NCI-H774 (cell line): Measurements from ENCODE around the gene NUTM1.
"Not testable (repeated sequence)": the region's sequence is repeated elsewhere in the genome, so short reads cannot be mapped to it uniquely, and the experiment has no call there.

ENCODE experiments used
- DNase-seq: peaks from one replicate; lab custom pipeline; 2025; lab: John Stamatoyannopoulos, UW

The NUTM1 gene

DNA sequence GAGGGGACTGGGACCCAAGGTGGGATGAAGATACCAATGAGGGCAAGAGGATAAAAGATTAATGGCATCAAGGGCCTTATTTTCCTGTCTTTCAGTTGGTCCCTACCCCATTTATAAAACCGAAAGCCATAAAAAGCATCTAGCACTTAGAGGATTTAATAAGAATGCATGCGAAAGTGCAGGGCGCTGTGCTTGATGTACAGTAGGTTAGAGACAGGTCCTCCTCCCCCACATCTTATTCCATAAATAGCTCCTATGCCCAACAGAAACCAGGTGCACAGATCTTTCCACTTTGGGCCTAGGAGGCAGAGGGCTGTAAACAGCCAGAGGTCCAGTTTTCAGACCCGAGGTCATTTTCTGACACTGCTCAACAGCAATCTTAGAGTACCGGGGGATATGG lies 22.7 kb downstream of the NUTM1 start:
- no peak for DNase-seq

DNA sequence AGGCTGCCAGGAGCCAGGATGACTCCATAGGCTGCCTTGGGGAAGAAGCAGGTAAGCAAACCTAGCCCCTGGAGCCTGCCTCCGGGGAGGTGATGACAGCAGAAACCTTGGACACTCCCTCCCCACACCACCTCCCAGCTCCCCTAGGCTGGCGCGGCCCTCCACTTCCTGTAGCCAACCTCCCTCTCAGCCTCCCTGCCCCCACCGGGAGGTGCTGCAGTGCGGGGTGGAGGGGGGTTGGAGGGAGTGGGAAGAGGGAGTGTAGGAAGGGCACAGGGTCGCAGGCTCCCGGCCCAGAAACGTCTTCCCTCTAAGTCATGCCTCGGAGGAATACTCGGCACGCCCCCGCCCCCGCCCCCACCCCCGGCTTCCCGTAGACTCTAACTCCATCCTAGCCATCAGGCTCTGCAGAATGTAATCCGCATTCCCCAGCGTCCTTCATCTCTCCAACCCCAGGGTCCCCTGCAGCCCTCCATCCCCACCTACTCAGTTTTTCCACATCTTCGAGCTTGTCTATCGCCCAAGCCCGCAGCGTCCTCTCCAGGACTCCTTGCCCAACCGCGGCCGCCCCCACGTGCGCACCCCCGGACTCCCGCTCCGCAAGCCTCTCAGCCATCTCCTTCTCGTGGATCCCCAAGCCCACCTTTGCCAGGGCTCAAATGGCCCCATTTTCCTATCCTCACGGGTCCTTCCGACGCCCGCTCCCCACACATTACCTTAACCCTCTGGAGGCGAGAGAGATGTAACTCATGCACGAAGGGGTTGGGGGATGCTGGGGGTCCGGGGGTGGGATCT lies 23.4 kb downstream of the NUTM1 start:
- peak; percentile 47 for DNase-seq

GRCh38 chr15:34367101-34368081 lies 24.3 kb downstream of the NUTM1 start, which contains the start of gene LPCAT4:
Gene LPCAT4 (minus strand): TSS chr15:34367196. CDS start chr15:34367100, 96 bp downstream.
- peak; percentile 83 for DNase-seq

- DNase-seq = no peak
These were observed 27.0 kb downstream of the NUTM1 start for GRCh38 chr15:34370129-34370528.

DNA sequence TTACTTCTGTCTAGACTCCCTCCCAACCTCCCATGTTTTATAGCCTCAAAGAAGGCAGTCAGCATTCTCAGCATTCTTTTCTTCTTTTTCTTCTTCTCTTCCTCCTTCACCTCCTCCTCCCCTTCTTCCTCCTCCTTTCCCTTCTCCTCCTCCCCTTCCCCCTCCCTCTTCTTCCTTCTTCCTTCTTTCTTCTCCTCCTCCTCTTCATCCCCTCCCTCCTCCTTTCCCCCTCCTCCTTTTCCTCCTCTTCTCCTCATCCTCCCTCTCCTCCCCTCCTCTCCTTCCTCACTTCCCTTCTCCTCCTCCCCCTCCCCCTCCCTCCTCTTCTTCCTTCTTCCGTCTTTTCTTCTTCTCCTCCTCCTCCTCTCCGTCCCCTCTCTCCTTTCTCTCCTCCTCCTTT lies 27.5 kb downstream of the NUTM1 start:
- DNase-seq = no peak

- no peak for DNase-seq
These were observed 30.8 kb downstream of the NUTM1 start for GRCh38 chr15:34373951-34374350.

GRCh38 chr15:34374816-34375215 lies 31.7 kb downstream of the NUTM1 start:
- DNase-seq = no peak

DNA sequence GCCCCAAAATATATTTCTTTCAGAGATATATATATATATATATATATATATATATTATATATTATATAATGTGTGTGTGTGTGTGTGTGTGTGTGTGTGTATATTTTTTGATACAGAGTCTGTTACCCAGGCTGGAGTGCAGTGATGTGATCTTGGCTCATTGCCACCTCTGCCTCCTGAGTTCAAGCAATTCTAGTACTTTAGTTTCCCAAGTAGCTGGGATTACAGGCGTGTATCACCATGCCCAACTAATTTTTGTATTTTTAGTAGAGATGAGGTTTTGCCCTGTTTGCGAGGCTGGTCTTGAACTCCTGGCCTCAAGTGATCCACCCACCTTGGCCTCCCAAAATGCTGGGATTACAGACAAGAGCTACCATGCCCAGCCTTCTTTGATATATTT lies 32.4 kb downstream of the NUTM1 start:
- DNase-seq = not testable (repeated sequence)

DNA sequence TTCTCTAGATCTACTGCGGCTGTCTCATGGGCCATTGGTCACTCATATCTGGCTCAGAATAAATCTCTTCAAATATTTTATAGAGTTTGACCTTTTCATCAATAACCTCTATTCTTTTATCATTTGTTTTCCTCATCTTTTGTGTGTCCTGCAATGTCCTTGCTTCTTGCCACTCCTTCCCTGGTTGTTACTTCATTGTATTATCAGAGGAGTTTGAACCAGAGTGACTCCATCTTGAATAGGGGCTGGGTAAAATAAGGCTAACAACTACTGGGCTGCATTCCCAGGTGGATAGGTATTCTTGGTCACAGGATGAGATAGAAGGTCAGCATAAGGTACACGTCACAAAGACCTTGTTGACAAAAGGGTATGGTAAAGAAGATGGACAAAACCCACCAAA lies 33.7 kb downstream of the NUTM1 start:
- no peak for DNase-seq

DNA sequence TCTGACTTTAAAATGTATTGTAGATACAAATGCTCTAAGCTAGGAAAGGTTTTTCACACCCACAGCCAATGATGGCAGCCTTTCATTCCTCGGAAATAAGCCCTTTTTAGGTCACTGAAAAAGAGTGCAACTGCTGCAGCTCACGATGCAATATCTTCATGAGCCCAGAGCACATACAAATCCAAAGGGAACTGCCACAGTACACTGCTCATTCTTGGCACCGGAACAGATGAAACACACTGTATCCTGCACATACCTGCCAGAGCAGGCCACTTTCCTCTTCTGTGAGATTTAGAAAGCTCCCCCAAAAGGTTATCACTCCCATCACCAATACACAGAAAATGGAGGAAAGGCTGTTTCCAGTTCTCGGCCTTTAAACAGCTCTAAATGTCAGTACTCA lies 37.4 kb downstream of the NUTM1 start:
- not testable (repeated sequence) for DNase-seq

GRCh38 chr15:34381829-34382521 lies 38.9 kb downstream of the NUTM1 start:
- DNase-seq = not testable (repeated sequence)

GRCh38 chr15:34389594-34390086 lies 46.5 kb downstream of the NUTM1 start:
- DNase-seq = not testable (repeated sequence)

DNA sequence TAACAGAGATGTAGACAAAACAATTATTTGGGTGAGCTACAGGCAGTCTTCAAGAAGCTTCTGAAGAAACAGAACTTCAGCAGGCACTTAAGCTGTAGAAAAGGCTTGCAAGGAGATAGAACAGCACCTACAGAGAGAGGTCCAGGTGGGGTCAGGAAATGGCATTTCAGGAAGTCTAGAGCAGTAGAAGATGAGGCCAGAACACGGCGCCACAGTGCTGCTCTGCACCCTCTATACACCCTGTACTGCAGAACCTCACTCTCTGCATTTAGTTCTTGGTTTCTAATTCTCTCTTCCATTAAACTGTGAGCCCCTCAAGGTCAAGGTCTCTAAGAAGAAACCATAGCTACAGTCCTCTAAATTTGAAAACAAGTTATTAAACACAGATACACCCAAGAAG lies 49.9 kb downstream of the NUTM1 start:
- DNase-seq = not testable (repeated sequence)

GRCh38 chr15:34397637-34398259 lies 54.6 kb downstream of the NUTM1 start:
- not testable (repeated sequence) for DNase-seq

GRCh38 chr15:34403160-34403598 lies 60.1 kb downstream of the NUTM1 start:
- not testable (repeated sequence) for DNase-seq

- not testable (repeated sequence) for DNase-seq
These were observed 60.8 kb downstream of the NUTM1 start for GRCh38 chr15:34403899-34404298.
